T-cell (primary cell): ENCODE measurements around the gene ICAM5. TPM values are rescaled to one million over a fixed set of nuclear protein-coding genes. Genes with fewer than 3 reads are reported as not detected.

Experiments
- ATAC-seq, 4 experiments: fragments of 200-7000 bp in 3 of 4; fragments of 150-1000 bp in 1 of 4; cut with Tn5 transposase; replicated peaks in 1 of 4; 1 replicate in 3 of 4; 2 replicates in 1 of 4; pipeline ENCODE4 v1.10.0; 2021; ENCODE audit warnings: moderate library complexity in 3 of 4, mild to moderate bottlenecking in 2 of 4, moderate number of reproducible peaks in 1 of 4
- CTCF ChIA-PET, 2 donors: fragments of 300-600 bp; sonication (Branson Sonifier 250); formaldehyde crosslinking; loops; one replicate each; lab custom pipeline; 2022; ENCODE audit warnings: antibody characterized with exemption in 2 of 2; lab: Charles Lee
- POLR2A ChIA-PET, 2 donors: fragments of 300-600 bp; sonication (Branson Sonifier 250); formaldehyde crosslinking; loops; one replicate each; lab custom pipeline; 2022; ENCODE audit warnings: antibody characterized with exemption in 2 of 2; lab: Charles Lee
- DNase-seq, 35 experiments: peaks; one replicate each; pipeline versions ENCODE4 v3.0.0 to v3.0.0-alpha.2; 2013 to 2023
- H3K27ac ChIP-seq: one replicate; pipeline ENCODE4 v1.5.1; 2013; ENCODE audit warnings: low read length
- H3K27me3 ChIP-seq, 2 experiments: replicated peaks in 1 of 2; 1 replicate in 1 of 2; 2 replicates in 1 of 2; pipeline versions ENCODE4 v1.6.1 to v1.7.0; 2013; ENCODE audit warnings: low read length in 1 of 2, mixed read lengths in 1 of 2; ENCODE audit not compliant: control insufficient read depth in 2 of 2, insufficient read depth in 2 of 2; ENCODE audit errors: extremely low read depth in 1 of 2
- H3K36me3 ChIP-seq, 2 donors: 1 replicate in 1 of 2; 2 replicates in 1 of 2; pipeline versions ENCODE4 v1.6.1 to v1.7.0; 2013; ENCODE audit warnings: low read length in 1 of 2; ENCODE audit not compliant: control insufficient read depth in 2 of 2, insufficient read depth in 1 of 2; ENCODE audit errors: extremely low read depth in 1 of 2
- H3K4me1 ChIP-seq, 2 experiments: 1 replicate in 1 of 2; 2 replicates in 1 of 2; pipeline versions ENCODE4 v1.6.1 to v1.7.0; 2013; ENCODE audit warnings: low read length in 2 of 2, mixed read lengths in 1 of 2; ENCODE audit not compliant: insufficient read depth in 2 of 2, control insufficient read depth in 1 of 2; ENCODE audit errors: extremely low read depth in 1 of 2
- H3K4me3 ChIP-seq, 2 donors: 1 replicate in 1 of 2; 2 replicates in 1 of 2; pipeline versions ENCODE4 v1.5.1 to v1.7.0; 2013; ENCODE audit warnings: mild to moderate bottlenecking in 2 of 2, low read length in 1 of 2, moderate library complexity in 1 of 2; ENCODE audit not compliant: control insufficient read depth in 1 of 2; ENCODE audit errors: extremely low read depth in 1 of 2
- H3K9me3 ChIP-seq: 2 replicates; pipeline ENCODE4 v1.7.0; 2013
- H3K27ac Mint-ChIP-seq, 2 donors: one replicate each; pipeline ENCODE4 v1.8.0; 2020 to 2021; ENCODE audit warnings: mild to moderate bottlenecking in 2 of 2, mixed read lengths in 2 of 2
- H3K27me3 Mint-ChIP-seq, 2 donors: one replicate each; pipeline ENCODE4 v1.8.0; 2021 to 2022; ENCODE audit warnings: mixed read lengths in 2 of 2
- H3K36me3 Mint-ChIP-seq: one replicate; pipeline ENCODE4 v1.8.0; 2021; ENCODE audit warnings: mixed read lengths
- H3K4me1 Mint-ChIP-seq, 3 donors: one replicate each; pipeline ENCODE4 v1.8.0; 2020 to 2022; ENCODE audit warnings: mixed read lengths in 3 of 3, mild to moderate bottlenecking in 1 of 3
- H3K4me3 Mint-ChIP-seq, 3 donors: one replicate each; pipeline ENCODE4 v1.8.0; 2020 to 2022; ENCODE audit warnings: mild to moderate bottlenecking in 3 of 3, mixed read lengths in 3 of 3, moderate library complexity in 3 of 3
- H3K9me3 Mint-ChIP-seq, 3 donors: one replicate each; pipeline ENCODE4 v1.8.0; 2020 to 2022; ENCODE audit warnings: mixed read lengths in 3 of 3
- WGBS: methylation state at CpG from one replicate; pipeline ENCODE4 v1.1.5; 2013; ENCODE audit warnings: missing lambda C conversion rate; ENCODE audit not compliant: insufficient coverage; 5-methylcytosine and 5-hydroxymethylcytosine counted together
- total RNA-seq, 35 experiments: library from RNA in 6 of 35; stranded (reverse) in 6 of 35; fragments of 120-200 nt in 1 of 35; gene quantifications; one replicate each; pipeline versions ENCODE4 v1.2.1 to v1.2.4 and lab custom pipeline; 2013 to 2026

The ICAM5 gene
- total RNA-seq, 5 donors from 2014 or later (not counting 1 experiment from before 2014, with no cell fraction given): 0.20 to 1.1 (median 0.59) TPM

- no peaks in the 10 kb centered on the region for H3K27me3 Mint-ChIP-seq
These were observed 37.7 kb upstream of the ICAM5 start, which contains the start of gene MRPL4 for GRCh38 chr19:10251792-10252694. MRPL4 (plus strand) TSS chr19:10252214; CDS start chr19:10252254, 40 bp downstream.

GRCh38 chr19:10252707-10253106, 37.0 kb upstream of the ICAM5 start:
- Mint-ChIP-seq H3K9me3 (no peaks in the 10 kb centered on the region), H3K27ac (peak overlapping the region; percentile 15 to 71), H3K4me3 (peak overlapping the region; percentile 94 to 99 (median 96)), H3K27me3 (no peaks in the 10 kb centered on the region), H3K36me3 (peaks cover 27% of the 10 kb centered on the region), H3K4me1 (peaks cover 24 to 29% (median 27%) of the 10 kb centered on the region in 3 donors)
- no peak for DNase-seq
- Histone ChIP-seq H3K36me3 (peaks cover 4 to 34% of the 10 kb centered on the region in 2 donors), H3K4me1 (peaks cover 6 to 23% of the 10 kb centered on the region in 2 experiments), H3K9me3 (no peaks in the 10 kb centered on the region), H3K27ac (peak overlapping the region; percentile 60), H3K4me3 (peak overlapping the region; percentile 91 to 99), H3K27me3 (peaks cover 0 to 2% of the 10 kb centered on the region in 2 experiments)
- POLR2A ChIA-PET: no interaction called here
- CTCF ChIA-PET: interaction anchor here in 1 of 2 donors (1.4 kb wide), 1 partner anchor 18 kb away, joined by 3 read pairs; the partner anchor contains the start of gene ICAM1
- 16% methylated on average over 3 of the region's 8 CpGs for WGBS
- ATAC-seq: no peak

More at GRCh38 chr19:10251792-10252694, 37.7 kb upstream of the ICAM5 start, which contains the start of gene MRPL4:
- peaks cover 24 to 29% (median 26%) of the 10 kb centered on the region in 3 donors for H3K4me1 Mint-ChIP-seq
- ATAC-seq (peak; percentile 96 to 98 (median 98)), DNase-seq (peak; percentile 88 to 98 (median 96))
- H3K27ac ChIP-seq: peak within 1 kb of the TSS; percentile 60
- CTCF ChIA-PET: interaction anchor here in 1 of 2 donors (1.0 to 1.4 kb wide), 2 partner anchors 19 to 57 kb away, joined by 3 read pairs; partner anchors contain the start of genes DNMT1 and ICAM1
- H3K9me3 ChIP-seq: no peaks in the 10 kb centered on the region
- H3K4me1 ChIP-seq: peaks cover 6 to 23% of the 10 kb centered on the region in 2 experiments
- WGBS: 2% methylated on average over 75 of the region's 77 CpGs
- H3K4me3 Mint-ChIP-seq: peak within 1 kb of the TSS; percentile 94 to 99 (median 96)
- peak within 1 kb of the TSS; percentile 93 to 96 for H3K27ac Mint-ChIP-seq
- H3K36me3 ChIP-seq: peaks cover 4 to 27% of the 10 kb centered on the region in 2 donors
- peaks cover 0 to 2% of the 10 kb centered on the region in 2 experiments for H3K27me3 ChIP-seq
- peaks cover 21% of the 10 kb centered on the region for H3K36me3 Mint-ChIP-seq
- H3K9me3 Mint-ChIP-seq: no peaks in the 10 kb centered on the region
- H3K4me3 ChIP-seq: peak within 1 kb of the TSS; percentile 91 to 99
- POLR2A ChIA-PET: interaction anchor here in 1 of 2 donors (0.5 kb wide), 1 partner anchor 140 kb away, joined by 3 read pairs; no protein-coding TSS in a partner anchor

GRCh38 chr19:10254244-10254643, 35.5 kb upstream of the ICAM5 start:
- ATAC-seq (no peak), DNase-seq (no peak)
- 100% methylated on average over 3 of the region's 3 CpGs for WGBS
- CTCF ChIA-PET: interaction anchor here in 1 of 2 donors (0.6 kb wide), 1 partner anchor 89 kb away, joined by 8 read pairs; no protein-coding TSS in a partner anchor
- POLR2A ChIA-PET: no interaction called here
- Histone ChIP-seq H3K9me3 (no peaks in the 10 kb centered on the region), H3K27ac (no peak overlapping the region), H3K36me3 (peaks cover 4 to 44% of the 10 kb centered on the region in 2 donors), H3K27me3 (peaks cover 0 to 2% of the 10 kb centered on the region in 2 experiments), H3K4me1 (peaks cover 6 to 32% of the 10 kb centered on the region in 2 experiments), H3K4me3 (no peak overlapping the region)
- H3K36me3 Mint-ChIP-seq: peaks cover 38% of the 10 kb centered on the region
- H3K27ac Mint-ChIP-seq: peak overlapping the region in 1 of 2 donors; percentile 16
- peak overlapping the region in 2 of 3 donors; percentile 41 to 96 for H3K4me3 Mint-ChIP-seq
- H3K4me1 Mint-ChIP-seq: peaks cover 24 to 31% (median 29%) of the 10 kb centered on the region in 3 donors
- H3K9me3 Mint-ChIP-seq: no peaks in the 10 kb centered on the region
- no peaks in the 10 kb centered on the region for H3K27me3 Mint-ChIP-seq

- H3K4me1 Mint-ChIP-seq: peaks cover 24 to 32% (median 29%) of the 10 kb centered on the region in 3 donors
- H3K27me3 ChIP-seq: peaks cover 0 to 2% of the 10 kb centered on the region in 2 experiments
- no peak overlapping the region for H3K4me3 Mint-ChIP-seq
- H3K9me3 ChIP-seq: no peaks in the 10 kb centered on the region
- H3K27ac ChIP-seq: no peak overlapping the region
- CTCF ChIA-PET: no interaction called here
- ATAC-seq (no peak), DNase-seq (no peak)
- POLR2A ChIA-PET: interaction anchor here in 1 of 2 donors (0.6 kb wide), 1 partner anchor 135 kb away, joined by 7 read pairs; no protein-coding TSS in a partner anchor
- H3K36me3 ChIP-seq: peaks cover 4 to 44% of the 10 kb centered on the region in 2 donors
- no peak overlapping the region for H3K4me3 ChIP-seq
- no peak overlapping the region for H3K27ac Mint-ChIP-seq
- H3K36me3 Mint-ChIP-seq: peaks cover 38% of the 10 kb centered on the region
- H3K4me1 ChIP-seq: peaks cover 6 to 36% of the 10 kb centered on the region in 2 experiments
- H3K9me3 Mint-ChIP-seq: no peaks in the 10 kb centered on the region
- 100% methylated on average over 2 of the region's 2 CpGs for WGBS
- no peaks in the 10 kb centered on the region for H3K27me3 Mint-ChIP-seq
These were observed 34.4 kb upstream of the ICAM5 start for GRCh38 chr19:10255358-10255757.

GRCh38 chr19:10256551-10256950, 33.2 kb upstream of the ICAM5 start:
- DNase-seq (no peak), ATAC-seq (no peak)
- no peaks in the 10 kb centered on the region for H3K27me3 Mint-ChIP-seq
- peaks cover 6 to 28% of the 10 kb centered on the region in 2 experiments for H3K4me1 ChIP-seq
- no peak overlapping the region for H3K27ac ChIP-seq
- H3K36me3 ChIP-seq: peaks cover 4 to 44% of the 10 kb centered on the region in 2 donors
- peaks cover 38% of the 10 kb centered on the region for H3K36me3 Mint-ChIP-seq
- no peaks in the 10 kb centered on the region for H3K9me3 ChIP-seq
- H3K4me1 Mint-ChIP-seq: peaks cover 22 to 27% (median 24%) of the 10 kb centered on the region in 3 donors
- CTCF ChIA-PET: interaction anchor here (0.6 to 0.7 kb wide), 3 partner anchors 14 to 1183 kb away, joined by 3 read pairs; partner anchors contain the start of gene ICAM1 (in 1 of the 2)
- H3K27ac Mint-ChIP-seq: no peak overlapping the region
- POLR2A ChIA-PET: no interaction called here
- no peaks in the 10 kb centered on the region for H3K9me3 Mint-ChIP-seq
- no peak overlapping the region for H3K4me3 Mint-ChIP-seq
- H3K4me3 ChIP-seq: no peak overlapping the region
- WGBS: 95% methylated on average over 4 of the region's 18 CpGs
- H3K27me3 ChIP-seq: peaks cover 0 to 2% of the 10 kb centered on the region in 2 experiments
